ENCODE data around the gene PLEKHM3. TPM values are rescaled to one million over a fixed set of nuclear protein-coding genes. Genes with fewer than 3 reads are reported as not detected.

PLEKHM3 gene
- polyA plus RNA-seq, 2 of the 4 experiments (the other 2 are of a cell fraction) = 2.9 to 6.5 TPM

DNA sequence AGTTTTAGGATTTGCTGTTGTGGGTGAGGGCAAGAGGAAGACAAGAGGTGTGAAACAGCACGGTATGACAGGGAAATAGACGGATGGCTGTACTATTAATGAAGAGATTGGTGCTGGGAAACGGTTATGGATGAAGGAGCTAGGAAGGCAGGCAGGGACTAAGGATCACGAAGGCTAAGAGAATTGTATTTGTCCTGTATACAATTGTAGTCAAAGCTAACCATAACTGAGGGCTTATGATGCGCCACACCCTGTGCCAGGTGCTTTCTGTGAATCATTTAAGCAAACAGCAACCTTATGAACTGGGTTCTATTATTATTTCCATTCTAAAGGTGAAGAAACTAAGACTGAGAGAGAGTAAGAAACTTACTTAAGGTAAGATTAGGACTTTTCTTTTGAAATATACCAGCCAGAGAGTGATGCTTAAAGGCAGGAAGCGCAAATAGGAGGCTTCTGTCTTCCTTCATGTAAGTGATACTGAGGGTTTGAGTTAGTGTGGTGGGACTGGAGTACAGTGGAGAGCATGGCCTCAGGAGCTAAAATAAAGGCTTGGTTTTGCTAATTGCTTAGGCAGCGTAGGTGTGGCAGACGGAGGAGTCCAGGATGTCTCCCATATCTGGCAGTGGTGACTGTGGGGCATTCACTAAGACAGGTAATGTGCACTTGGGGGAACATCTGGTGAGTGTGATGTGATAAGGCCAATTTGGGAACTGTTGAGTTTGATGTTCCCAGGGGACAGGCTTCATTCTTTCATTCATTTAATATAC, 85.8 kb downstream of the PLEKHM3 start:
- TF ChIP-seq RNF2 (IDR thresholded peaks at IDR 0.05; ENCODE audit: borderline replicate concordance, low read depth) (no peak), ZFP36 (IDR thresholded peaks at IDR 0.05; ENCODE audit: borderline replicate concordance, partially characterized antibody) (no peak), HDAC2 (IDR thresholded peaks at IDR 0.05) (no peak), CHD4 (IDR thresholded peaks at IDR 0.05; ENCODE audit: borderline replicate concordance) (no peak), MAFK (IDR thresholded peaks at IDR 0.05; ENCODE audit: partially characterized antibody) (no peak), GATA3 (IDR thresholded peaks at IDR 0.05; ENCODE audit: borderline replicate concordance) (no peak), JUN (IDR thresholded peaks at IDR 0.05) (no peak)
- TF ChIP-seq, protein P1, sequence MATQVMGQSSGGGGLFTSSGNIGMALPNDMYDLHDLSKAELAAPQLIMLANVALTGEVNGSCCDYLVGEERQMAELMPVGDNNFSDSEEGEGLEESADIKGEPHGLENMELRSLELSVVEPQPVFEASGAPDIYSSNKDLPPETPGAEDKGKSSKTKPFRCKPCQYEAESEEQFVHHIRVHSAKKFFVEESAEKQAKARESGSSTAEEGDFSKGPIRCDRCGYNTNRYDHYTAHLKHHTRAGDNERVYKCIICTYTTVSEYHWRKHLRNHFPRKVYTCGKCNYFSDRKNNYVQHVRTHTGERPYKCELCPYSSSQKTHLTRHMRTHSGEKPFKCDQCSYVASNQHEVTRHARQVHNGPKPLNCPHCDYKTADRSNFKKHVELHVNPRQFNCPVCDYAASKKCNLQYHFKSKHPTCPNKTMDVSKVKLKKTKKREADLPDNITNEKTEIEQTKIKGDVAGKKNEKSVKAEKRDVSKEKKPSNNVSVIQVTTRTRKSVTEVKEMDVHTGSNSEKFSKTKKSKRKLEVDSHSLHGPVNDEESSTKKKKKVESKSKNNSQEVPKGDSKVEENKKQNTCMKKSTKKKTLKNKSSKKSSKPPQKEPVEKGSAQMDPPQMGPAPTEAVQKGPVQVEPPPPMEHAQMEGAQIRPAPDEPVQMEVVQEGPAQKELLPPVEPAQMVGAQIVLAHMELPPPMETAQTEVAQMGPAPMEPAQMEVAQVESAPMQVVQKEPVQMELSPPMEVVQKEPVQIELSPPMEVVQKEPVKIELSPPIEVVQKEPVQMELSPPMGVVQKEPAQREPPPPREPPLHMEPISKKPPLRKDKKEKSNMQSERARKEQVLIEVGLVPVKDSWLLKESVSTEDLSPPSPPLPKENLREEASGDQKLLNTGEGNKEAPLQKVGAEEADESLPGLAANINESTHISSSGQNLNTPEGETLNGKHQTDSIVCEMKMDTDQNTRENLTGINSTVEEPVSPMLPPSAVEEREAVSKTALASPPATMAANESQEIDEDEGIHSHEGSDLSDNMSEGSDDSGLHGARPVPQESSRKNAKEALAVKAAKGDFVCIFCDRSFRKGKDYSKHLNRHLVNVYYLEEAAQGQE (IDR thresholded peaks at IDR 0.05) = no peak
- TF ChIP-seq, protein P2, sequence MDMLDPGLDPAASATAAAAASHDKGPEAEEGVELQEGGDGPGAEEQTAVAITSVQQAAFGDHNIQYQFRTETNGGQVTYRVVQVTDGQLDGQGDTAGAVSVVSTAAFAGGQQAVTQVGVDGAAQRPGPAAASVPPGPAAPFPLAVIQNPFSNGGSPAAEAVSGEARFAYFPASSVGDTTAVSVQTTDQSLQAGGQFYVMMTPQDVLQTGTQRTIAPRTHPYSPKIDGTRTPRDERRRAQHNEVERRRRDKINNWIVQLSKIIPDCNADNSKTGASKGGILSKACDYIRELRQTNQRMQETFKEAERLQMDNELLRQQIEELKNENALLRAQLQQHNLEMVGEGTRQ (IDR thresholded peaks at IDR 0.05) = no peak
- POLR2A ChIA-PET = no interaction called here
- FAIRE-seq (no peak), ATAC-seq (0 out of 6 replicates have a peak, but pooled peaks of 1 of the 2 experiments have one; percentile 30), DNase-seq (ENCODE audit: low read depth in 1 of 2, low spot score in 1 of 2) (no peak)
- CTCF ChIA-PET = interaction anchor here (0.9 to 1.6 kb wide), 4 partner anchors 34 to 194 kb away, joined by 3 read pairs; no protein-coding TSS in a partner anchor
- no peak overlapping the region for H3K4me3 ChIP-seq
- no peak overlapping the region for H3K27ac ChIP-seq
- no peaks in the 10 kb centered on the region for H3K9me3 ChIP-seq
- H3K4me1 ChIP-seq = peaks cover 10% of the 10 kb centered on the region
- 80% methylated on average over 8 of the region's 8 CpGs for whole genome bisulfite sequencing (ENCODE audit: missing lambda C conversion rate)
- H3K4me2 ChIP-seq = peak overlapping the region; percentile 22; the same call in 1 of the 3 replicates

DNA sequence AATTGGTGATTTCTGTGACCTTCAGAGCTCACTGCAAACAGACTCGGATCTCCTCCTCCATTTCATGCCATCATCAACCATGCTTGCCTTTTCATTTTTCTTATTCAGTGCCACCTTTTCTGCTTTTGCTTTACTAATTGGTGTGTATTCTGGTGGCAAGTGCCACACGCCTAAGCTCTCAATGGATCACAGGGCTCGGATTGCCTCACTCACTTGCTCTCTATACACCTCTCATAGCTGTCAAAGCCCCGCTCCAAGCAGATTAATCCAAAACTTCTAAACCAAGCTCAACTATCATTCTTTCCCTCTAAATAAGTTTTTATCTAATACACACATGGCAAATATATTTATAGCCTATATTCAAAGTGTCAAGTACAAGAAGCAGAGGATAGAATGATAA, 86.4 kb downstream of the PLEKHM3 start:
- Histone ChIP-seq H3K9me3 (no peaks in the 10 kb centered on the region), H3K4me2 (peak overlapping the region; percentile 22; the same call in 1 of the 3 replicates), H3K27ac (no peak overlapping the region), H3K4me1 (peaks cover 10% of the 10 kb centered on the region), H3K4me3 (no peak overlapping the region)
- WGBS (ENCODE audit: missing lambda C conversion rate) = 92% methylated on average over 4 of the region's 4 CpGs
- ATAC-seq (no peak), DNase-seq (ENCODE audit: low read depth in 1 of 2, low spot score in 1 of 2) (no peak), FAIRE-seq (no peak)
- TF ChIP-seq KDM5A (IDR thresholded peaks at IDR 0.05) (no peak), CBX8 (IDR thresholded peaks at IDR 0.05) (no peak), HOXA7 (CRISPR knock-in tag; IDR thresholded peaks at IDR 0.05) (no peak), NR3C1 (IDR thresholded peaks at IDR 0.05) (no peak), FOSL2 (IDR thresholded peaks at IDR 0.05) (no peak), FOSL2 (CRISPR knock-in tag; IDR thresholded peaks at IDR 0.05) (no peak), KDM1A (IDR thresholded peaks at IDR 0.05; ENCODE audit: low read depth) (no peak), EHF (CRISPR knock-in tag; IDR thresholded peaks at IDR 0.05) (no peak), ATOH8 (CRISPR knock-in tag; IDR thresholded peaks at IDR 0.05; ENCODE audit: low read depth) (no peak), TFCP2L1 (CRISPR knock-in tag; IDR thresholded peaks at IDR 0.05) (no peak), NPAS2 (CRISPR knock-in tag; IDR thresholded peaks at IDR 0.05; ENCODE audit: borderline replicate concordance) (no peak), MYC (IDR thresholded peaks at IDR 0.05; ENCODE audit: borderline replicate concordance, low read length) (no peak), MAFK (IDR thresholded peaks at IDR 0.05; ENCODE audit: partially characterized antibody) (no peak), E2F6 (IDR thresholded peaks at IDR 0.05; ENCODE audit: borderline replicate concordance, low read depth) (no peak), RAD21 (conservative IDR thresholded peaks at IDR 0.05 in 1 of 2, IDR thresholded peaks at IDR 0.05 in 1 of 2) (no peak), FOXS1 (CRISPR knock-in tag; IDR thresholded peaks at IDR 0.05) (no peak), ZNF302 (CRISPR knock-in tag; IDR thresholded peaks at IDR 0.05) (no peak)
- TF ChIP-seq, protein P3, sequence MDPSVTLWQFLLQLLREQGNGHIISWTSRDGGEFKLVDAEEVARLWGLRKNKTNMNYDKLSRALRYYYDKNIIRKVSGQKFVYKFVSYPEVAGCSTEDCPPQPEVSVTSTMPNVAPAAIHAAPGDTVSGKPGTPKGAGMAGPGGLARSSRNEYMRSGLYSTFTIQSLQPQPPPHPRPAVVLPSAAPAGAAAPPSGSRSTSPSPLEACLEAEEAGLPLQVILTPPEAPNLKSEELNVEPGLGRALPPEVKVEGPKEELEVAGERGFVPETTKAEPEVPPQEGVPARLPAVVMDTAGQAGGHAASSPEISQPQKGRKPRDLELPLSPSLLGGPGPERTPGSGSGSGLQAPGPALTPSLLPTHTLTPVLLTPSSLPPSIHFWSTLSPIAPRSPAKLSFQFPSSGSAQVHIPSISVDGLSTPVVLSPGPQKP (IDR thresholded peaks at IDR 0.05; ENCODE audit: low read depth, low read length) = no peak
- ChIA-PET POLR2A (no interaction called here), CTCF (interaction anchor here (1.1 to 1.7 kb wide), 2 partner anchors 36 to 193 kb away, joined by 3 read pairs; no protein-coding TSS in a partner anchor)

Data from A549 (cell line).